HUES48 (cell line): Measurements from ENCODE around the gene FHIP2A.
"Not testable (repeated sequence)": the region's sequence is repeated elsewhere in the genome, so short reads cannot be mapped to it uniquely, and the experiment has no call there.

Experiments
- H3K27ac ChIP-seq: one replicate; pipeline ENCODE4 v1.7.0; 2013; ENCODE audit warnings: low read depth, low read length, inconsistent platforms
- H3K27me3 ChIP-seq: 2 replicates; pipeline ENCODE4 v1.6.1; 2013; ENCODE audit warnings: mild to moderate bottlenecking, low read length; ENCODE audit not compliant: control insufficient read depth, insufficient read depth
- H3K36me3 ChIP-seq: 2 replicates; pipeline ENCODE4 v1.6.1; 2013; ENCODE audit warnings: low read length; ENCODE audit not compliant: control insufficient read depth, insufficient read depth
- H3K4me1 ChIP-seq: 2 replicates; pipeline ENCODE4 v1.6.1; 2013; ENCODE audit warnings: mild to moderate bottlenecking, low read length; ENCODE audit not compliant: control insufficient read depth, insufficient read depth
- H3K4me3 ChIP-seq: 2 replicates; pipeline ENCODE4 v1.5.1; 2013; ENCODE audit warnings: mild to moderate bottlenecking, low read depth, low read length
- H3K9ac ChIP-seq: 2 replicates; pipeline ENCODE4 v1.6.1; 2013; ENCODE audit warnings: mild to moderate bottlenecking, low read depth, low read length, moderate library complexity
- H3K9me3 ChIP-seq: 2 replicates; pipeline ENCODE4 v1.6.1; 2013; ENCODE audit warnings: low read length; ENCODE audit not compliant: control insufficient read depth, insufficient read depth

Gene FHIP2A, protein sequence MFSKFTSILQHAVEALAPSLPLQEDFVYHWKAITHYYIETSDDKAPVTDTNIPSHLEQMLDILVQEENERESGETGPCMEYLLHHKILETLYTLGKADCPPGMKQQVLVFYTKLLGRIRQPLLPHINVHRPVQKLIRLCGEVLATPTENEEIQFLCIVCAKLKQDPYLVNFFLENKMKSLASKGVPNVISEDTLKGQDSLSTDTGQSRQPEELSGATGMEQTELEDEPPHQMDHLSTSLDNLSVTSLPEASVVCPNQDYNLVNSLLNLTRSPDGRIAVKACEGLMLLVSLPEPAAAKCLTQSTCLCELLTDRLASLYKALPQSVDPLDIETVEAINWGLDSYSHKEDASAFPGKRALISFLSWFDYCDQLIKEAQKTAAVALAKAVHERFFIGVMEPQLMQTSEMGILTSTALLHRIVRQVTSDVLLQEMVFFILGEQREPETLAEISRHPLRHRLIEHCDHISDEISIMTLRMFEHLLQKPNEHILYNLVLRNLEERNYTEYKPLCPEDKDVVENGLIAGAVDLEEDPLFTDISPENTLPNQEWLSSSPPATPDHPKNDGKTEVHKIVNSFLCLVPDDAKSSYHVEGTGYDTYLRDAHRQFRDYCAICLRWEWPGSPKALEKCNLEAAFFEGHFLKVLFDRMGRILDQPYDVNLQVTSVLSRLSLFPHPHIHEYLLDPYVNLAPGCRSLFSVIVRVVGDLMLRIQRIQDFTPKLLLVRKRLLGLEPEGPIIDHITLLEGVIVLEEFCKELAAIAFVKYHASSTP

DNA sequence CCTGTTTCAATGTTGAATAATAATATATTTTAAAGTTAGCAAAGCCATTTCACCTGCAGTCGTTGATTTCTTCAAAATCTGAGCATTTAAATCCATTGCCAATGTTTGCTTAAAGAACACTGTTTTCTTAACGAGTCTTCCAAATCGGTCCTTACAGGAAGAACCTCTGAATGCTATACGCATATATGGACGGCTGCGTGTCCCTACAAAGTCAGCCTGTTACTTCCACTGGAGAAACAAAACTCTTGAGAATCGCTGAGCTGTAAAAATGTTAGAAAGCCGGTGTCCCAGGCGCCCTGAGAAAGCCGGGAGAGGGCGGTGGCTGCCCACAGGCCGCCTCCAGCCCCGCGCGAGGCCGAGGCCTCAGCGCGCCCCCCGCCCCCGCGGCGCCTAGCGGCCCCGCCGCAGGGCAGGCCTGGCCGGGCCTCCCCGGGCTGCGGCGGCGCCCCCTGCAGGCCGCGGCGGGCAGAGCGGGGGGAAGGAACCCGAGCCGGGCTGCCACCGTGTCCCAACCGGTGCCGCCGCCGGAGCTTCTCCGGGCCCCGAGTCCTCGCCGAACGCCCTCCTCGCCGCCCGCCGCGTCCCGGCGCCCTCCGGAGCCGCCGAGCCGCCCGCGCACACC lies at the start of gene FHIP2A:
FHIP2A (plus strand) TSS at position 488 of the 622 bp plus-strand sequence. CDS start 299 bp downstream, outside the sequence.
- H3K27ac ChIP-seq: peak within 1 kb of the TSS; percentile 88
- H3K27me3 ChIP-seq: no peaks in the 10 kb centered on the region
- H3K4me3 ChIP-seq: peak within 1 kb of the TSS; percentile 71
- peaks cover 4% of the 10 kb centered on the region; the same call in 1 of the 2 replicates for H3K4me1 ChIP-seq
- H3K9me3 ChIP-seq: no peaks in the 10 kb centered on the region
- no peaks in the 10 kb centered on the region for H3K36me3 ChIP-seq
- H3K9ac ChIP-seq: peak within 1 kb of the TSS; percentile 90

DNA sequence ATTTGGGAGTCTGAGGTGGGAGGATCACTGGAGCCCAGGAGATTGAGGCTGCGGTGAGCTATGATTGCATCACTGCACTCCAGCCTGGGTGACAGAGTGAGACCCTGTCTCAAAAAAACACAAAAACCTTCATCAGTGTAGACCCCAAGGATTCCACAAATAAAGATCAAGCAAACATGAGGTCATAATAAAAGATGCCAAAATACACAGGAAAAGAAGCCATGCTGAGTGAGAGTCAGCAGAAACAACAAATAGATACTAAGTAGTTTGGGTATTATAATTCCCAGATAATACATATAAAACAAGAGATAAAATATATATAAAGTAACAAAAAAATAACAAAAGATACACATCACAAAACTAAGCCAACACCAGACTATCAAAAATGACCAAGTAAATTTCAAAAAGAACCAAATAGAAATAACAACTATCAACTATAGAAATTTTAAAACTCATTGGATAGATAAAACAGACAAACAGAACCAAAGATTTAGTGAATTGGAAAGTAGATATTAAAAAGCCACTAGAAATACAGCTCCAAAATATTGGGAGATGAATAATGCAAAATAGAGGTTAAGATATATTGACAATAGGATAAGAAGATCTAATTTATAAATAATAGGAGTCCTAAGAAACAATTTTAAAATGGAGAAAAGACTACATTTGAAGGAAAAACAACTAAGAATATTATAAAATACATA lies 48.9 kb upstream of the FHIP2A start:
- H3K4me3 ChIP-seq: no peak overlapping the region
- no peaks in the 10 kb centered on the region for H3K4me1 ChIP-seq
- no peaks in the 10 kb centered on the region for H3K36me3 ChIP-seq
- no peak overlapping the region for H3K9ac ChIP-seq
- H3K27ac ChIP-seq: no peak overlapping the region
- no peaks in the 10 kb centered on the region for H3K9me3 ChIP-seq
- H3K27me3 ChIP-seq: peaks cover 6% of the 10 kb centered on the region; the same call in 1 of the 2 replicates

DNA sequence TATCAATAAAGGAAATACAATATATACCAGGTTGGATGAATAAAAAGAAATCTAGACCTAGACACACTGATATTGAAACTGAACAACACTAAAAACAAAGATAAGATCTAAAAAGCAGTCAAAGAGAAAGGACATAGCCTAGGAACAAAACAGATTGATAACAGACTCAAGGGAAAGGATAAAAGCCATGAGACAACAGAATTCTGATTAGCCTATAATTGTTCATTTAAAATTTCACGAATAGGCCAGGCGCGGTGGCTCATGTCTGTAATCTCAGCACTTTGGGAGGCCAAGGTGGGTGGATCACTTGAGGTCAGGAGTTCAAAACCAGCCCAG lies 48.4 kb upstream of the FHIP2A start:
- Histone ChIP-seq H3K27ac (no peak overlapping the region), H3K4me1 (no peaks in the 10 kb centered on the region), H3K9ac (no peak overlapping the region), H3K36me3 (no peaks in the 10 kb centered on the region), H3K4me3 (no peak overlapping the region), H3K9me3 (no peaks in the 10 kb centered on the region), H3K27me3 (peaks cover 6% of the 10 kb centered on the region; the same call in 1 of the 2 replicates)

DNA sequence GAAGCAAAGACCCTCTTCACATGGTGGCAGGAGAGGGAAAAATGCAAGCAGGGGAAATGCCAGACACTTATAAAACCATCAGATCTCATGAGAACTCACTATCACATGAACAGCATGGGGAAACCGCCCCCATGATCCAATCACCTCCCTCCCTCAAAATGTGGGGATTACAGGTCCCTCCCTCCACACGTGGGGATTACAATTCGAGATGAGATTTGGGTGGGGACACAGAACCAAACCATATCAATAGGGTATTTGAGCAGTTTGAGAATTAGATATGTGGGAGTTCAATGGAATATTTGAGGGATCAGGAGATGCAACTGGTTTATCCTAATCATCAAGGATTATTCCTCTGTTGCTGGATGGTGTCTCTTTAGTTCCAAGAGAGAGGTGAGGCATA lies 46.5 kb upstream of the FHIP2A start:
- not testable (repeated sequence) for H3K36me3 ChIP-seq, H3K9me3 ChIP-seq

DNA sequence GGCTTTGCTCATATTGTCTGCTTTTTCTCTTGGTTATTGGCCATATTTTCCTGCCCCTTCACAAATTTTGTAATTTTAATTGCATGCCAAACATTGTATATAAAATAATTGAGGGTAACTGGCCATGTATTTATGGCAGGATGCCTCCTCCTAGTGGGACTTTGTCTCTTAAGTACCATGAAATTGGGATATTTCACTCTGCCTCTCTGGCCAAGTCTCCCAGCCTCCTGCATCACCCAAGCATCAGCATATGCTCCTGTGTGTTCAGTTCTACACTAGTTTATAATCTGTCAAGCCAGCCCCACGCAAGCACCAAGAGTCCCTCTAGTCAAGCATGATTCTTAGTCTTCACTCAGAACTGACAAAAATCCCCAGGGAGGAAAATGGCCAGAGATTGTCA lies 44.2 kb upstream of the FHIP2A start:
- Histone ChIP-seq H3K27ac (no peak overlapping the region), H3K27me3 (no peaks in the 10 kb centered on the region), H3K4me1 (no peaks in the 10 kb centered on the region; the same call in 1 of the 2 replicates), H3K9me3 (no peaks in the 10 kb centered on the region), H3K4me3 (no peak overlapping the region), H3K36me3 (no peaks in the 10 kb centered on the region), H3K9ac (no peak overlapping the region)

More for the DNA sequence above, 46.5 kb upstream of the FHIP2A start:
- H3K27me3 ChIP-seq, H3K9ac ChIP-seq, H3K27ac ChIP-seq, H3K4me3 ChIP-seq, H3K4me1 ChIP-seq: not testable (repeated sequence)

DNA sequence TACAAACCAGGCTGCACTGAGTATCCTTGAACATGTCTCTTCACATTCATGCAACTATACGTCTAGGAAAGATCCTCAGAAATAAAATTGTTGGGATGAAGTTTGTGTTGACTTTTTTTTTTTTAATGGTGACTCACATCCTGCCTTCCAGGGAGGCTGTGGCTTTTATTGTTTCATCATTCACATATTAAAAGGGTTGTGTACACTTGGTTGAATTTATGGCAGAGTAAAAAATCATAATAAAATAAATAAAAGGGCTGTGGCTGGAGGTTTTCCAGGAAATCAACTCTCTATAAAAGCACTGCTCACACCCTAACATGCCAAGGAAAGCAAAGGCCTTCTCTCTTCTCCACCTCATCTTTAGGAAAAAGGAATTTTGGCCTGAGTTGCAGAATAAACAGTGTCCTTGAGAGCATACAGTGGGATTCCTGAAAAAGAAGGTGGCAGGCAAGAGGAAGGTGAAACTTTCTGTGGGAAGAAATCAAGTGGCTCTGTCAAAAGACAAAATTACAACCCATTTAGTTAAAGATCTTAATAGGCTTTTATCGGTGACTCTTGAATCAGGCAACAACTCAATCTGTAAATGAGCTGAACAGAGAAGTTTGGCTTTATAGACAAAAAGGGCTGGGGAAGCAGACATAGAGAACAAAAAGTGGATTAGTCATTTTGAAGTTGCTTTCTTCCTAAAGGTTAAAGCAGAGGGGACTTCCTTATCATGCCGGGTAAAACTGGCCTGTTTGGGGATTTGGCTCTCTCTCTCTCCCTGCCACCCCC lies 41.6 kb upstream of the FHIP2A start:
- Histone ChIP-seq H3K27me3 (no peaks in the 10 kb centered on the region), H3K9ac (no peak overlapping the region), H3K4me3 (no peak overlapping the region), H3K9me3 (no peaks in the 10 kb centered on the region), H3K36me3 (no peaks in the 10 kb centered on the region), H3K27ac (peak overlapping the region; percentile 53), H3K4me1 (no peaks in the 10 kb centered on the region; the same call in 1 of the 2 replicates)

DNA sequence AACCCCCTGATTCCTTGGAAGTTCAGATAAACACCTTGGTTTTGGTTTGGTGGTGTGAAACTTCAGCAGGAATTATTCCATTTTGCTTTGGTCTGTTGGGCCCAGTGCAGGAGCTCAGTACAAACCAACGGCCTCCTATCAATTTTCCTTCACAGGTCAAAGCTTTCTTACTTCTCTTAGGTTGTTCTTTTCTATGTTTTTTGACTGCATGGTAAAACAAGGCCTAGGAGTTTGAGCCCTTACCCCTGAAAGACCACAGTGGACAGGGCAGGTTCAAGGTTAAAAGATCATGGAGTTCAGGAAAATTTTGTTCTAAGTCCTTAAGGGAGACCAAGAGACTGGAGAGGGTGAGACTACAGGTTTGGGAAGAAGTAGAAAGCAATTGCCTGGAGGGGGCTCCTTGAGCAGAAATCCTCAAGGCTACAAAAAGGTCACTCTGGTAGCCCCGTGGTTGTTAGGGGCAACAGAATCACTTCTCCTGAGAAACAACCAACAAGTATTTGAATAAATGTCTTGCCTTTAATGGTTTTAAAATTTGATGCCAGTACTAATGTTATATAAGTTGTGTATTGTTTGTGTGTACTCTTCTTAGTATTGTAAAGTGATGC lies 40.9 kb upstream of the FHIP2A start:
- Histone ChIP-seq H3K4me3 (no peak overlapping the region), H3K27ac (peak overlapping the region; percentile 53), H3K9ac (no peak overlapping the region)

DNA sequence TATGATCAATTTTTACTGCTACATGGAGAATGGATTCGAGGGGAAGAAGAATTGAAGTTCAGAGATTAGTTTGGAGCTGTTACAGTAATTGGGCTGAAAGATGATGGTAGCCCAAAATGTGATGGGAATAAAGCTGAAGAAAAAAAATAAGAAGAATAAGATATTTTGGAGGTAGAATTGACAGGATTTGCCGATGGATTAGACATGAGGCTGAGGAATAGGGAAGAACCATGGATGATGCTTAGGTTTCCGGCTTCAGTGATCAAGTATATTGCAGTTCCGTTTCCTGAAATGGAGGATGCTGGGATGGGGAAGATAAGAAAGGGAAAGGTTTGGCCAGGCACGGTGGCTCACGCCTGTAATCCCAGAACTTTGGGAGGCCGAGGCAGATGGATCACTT lies 38.9 kb upstream of the FHIP2A start:
- Histone ChIP-seq H3K4me3 (no peak overlapping the region), H3K36me3 (no peaks in the 10 kb centered on the region), H3K4me1 (no peaks in the 10 kb centered on the region; the same call in 1 of the 2 replicates), H3K9ac (no peak overlapping the region), H3K27ac (no peak overlapping the region), H3K9me3 (no peaks in the 10 kb centered on the region), H3K27me3 (no peaks in the 10 kb centered on the region)

More for the DNA sequence above, 40.9 kb upstream of the FHIP2A start:
- Histone ChIP-seq H3K9me3 (no peaks in the 10 kb centered on the region), H3K4me1 (no peaks in the 10 kb centered on the region; the same call in 1 of the 2 replicates), H3K27me3 (no peaks in the 10 kb centered on the region), H3K36me3 (no peaks in the 10 kb centered on the region)

DNA sequence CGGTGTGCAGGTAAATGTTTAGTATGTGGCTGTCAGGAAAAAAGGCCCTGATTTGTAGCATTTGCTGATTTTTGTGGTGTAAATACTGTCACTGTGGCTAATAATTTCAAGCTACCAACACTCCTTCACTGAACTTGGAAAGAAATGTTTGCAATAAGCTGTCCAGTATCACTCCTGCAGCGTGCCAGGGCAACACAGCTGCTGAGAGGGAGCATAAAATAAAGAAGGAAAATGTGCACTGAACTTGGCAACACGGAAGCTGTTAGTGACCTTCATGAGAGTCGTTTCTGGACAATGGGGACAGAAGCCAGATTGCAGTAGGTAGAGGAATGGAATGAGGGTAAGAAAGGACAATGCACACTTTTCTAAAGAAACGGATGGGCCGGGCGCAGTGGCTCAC lies 37.9 kb upstream of the FHIP2A start:
- Histone ChIP-seq H3K27ac (no peak overlapping the region), H3K4me1 (no peaks in the 10 kb centered on the region; the same call in 1 of the 2 replicates), H3K9ac (no peak overlapping the region), H3K9me3 (no peaks in the 10 kb centered on the region), H3K4me3 (no peak overlapping the region), H3K27me3 (no peaks in the 10 kb centered on the region), H3K36me3 (no peaks in the 10 kb centered on the region)

DNA sequence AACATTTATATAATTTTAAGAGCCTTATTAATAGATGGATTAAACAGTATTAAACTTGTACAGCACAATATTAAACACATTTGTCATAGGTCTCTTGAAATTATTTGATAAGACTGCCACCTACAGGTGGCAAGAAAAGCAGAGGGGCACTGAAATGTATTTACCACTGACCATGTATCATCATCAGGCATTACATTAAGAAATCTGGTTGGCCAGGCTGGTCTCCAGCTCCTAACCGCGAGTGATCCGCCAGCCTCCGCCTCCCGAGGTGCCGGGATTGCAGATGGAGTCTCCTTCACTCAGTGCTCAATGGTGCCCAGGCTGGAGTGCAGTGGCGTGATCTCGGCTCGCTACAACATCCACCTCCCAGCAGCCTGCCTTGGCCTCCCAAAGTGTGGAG lies 35.1 kb upstream of the FHIP2A start:
- not testable (repeated sequence) for H3K4me3 ChIP-seq, H3K27me3 ChIP-seq

More for the DNA sequence above, 35.1 kb upstream of the FHIP2A start:
- H3K9me3 ChIP-seq, H3K4me1 ChIP-seq, H3K9ac ChIP-seq, H3K36me3 ChIP-seq, H3K27ac ChIP-seq: not testable (repeated sequence)
